HG03571 (cell line): Measurements from ENCODE around the gene INTS4.
"Not testable (repeated sequence)": the region's sequence is repeated elsewhere in the genome, so short reads cannot be mapped to it uniquely, and the experiment has no call there.

Experiments
- ATAC-seq: cut with Tn5 transposase; IDR thresholded peaks from one replicate; pipeline ENCODE4 v1.9.1; 2021; ENCODE audit not compliant: unreplicated experiment

Gene INTS4

GRCh38 chr11:78022397-78023396 lies 28.2 kb upstream of the INTS4 start, which contains the start of gene KCTD14:
Gene KCTD14 (minus strand): TSS chr11:78023276. CDS start chr11:78023249, 27 bp downstream.
- ATAC-seq, result no peak

- no peak for ATAC-seq
These were observed 27.1 kb upstream of the INTS4 start for GRCh38 chr11:78021611-78022010.

DNA sequence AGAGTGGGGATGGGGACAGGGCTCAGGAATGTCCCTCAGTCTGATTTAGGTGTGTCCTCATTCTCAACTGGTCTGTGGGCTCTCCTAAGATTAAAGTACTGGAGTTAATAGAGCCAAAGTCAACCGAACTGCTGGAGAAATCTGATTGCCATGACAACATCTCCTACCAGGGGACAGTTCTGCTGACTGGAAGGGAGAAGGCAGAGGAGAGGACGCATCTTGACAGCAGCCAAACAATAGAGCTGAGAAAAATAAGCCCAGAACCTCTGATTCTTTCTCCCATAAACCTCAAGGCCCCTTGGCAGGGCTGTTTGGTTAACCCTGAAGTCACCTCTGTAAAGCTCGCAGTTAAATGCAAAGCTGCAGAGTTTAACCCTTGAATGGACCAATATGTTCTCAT lies 25.8 kb upstream of the INTS4 start:
- no peak for ATAC-seq

GRCh38 chr11:78019808-78020207 lies 25.3 kb upstream of the INTS4 start:
- no peak for ATAC-seq

GRCh38 chr11:78015878-78016277 lies 21.4 kb upstream of the INTS4 start:
- ATAC-seq, result no peak

- not testable (repeated sequence) for ATAC-seq
These were observed 20.6 kb upstream of the INTS4 start for GRCh38 chr11:78014937-78015520.

- ATAC-seq, result no peak
These were observed 16.8 kb upstream of the INTS4 start for GRCh38 chr11:78011301-78011700.

DNA sequence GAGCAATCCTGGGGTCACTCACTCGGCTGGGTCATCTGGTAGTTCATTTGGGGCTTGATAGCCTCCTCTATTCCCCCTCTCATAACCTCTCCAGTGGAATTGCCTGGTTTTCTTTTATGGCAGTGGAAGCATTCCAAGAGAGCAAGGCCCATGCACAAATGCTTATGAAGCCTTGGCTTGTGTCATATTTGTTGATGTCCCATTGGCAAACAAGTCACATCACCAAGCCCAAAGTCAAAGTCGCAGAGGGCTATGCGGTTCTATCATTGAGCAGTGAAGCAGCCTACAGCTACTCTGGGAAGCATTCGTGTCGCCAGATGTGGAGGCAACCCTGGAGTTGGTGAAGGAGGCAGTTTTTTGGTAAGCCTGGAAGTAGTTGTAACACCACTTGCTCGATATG lies 16.3 kb upstream of the INTS4 start:
- ATAC-seq, result no peak

DNA sequence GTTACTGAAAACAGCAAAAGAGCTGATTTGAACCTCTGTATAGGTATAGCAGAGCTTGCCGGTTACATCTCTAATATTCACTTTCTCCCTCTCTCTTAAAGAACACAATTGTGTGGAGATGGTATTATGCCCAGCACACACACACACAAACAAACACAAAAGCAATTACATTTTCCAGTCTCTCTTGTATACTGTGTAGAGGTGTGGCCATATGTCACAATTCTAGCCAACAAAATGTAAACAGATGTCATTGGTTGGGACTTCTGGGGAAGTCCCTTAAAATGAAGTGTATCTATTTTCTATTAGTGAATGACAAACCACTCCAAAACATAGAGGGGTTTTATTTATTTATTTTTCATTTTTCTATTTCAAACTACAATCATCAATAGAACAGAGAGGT lies 15.8 kb upstream of the INTS4 start:
- ATAC-seq, result no peak

DNA sequence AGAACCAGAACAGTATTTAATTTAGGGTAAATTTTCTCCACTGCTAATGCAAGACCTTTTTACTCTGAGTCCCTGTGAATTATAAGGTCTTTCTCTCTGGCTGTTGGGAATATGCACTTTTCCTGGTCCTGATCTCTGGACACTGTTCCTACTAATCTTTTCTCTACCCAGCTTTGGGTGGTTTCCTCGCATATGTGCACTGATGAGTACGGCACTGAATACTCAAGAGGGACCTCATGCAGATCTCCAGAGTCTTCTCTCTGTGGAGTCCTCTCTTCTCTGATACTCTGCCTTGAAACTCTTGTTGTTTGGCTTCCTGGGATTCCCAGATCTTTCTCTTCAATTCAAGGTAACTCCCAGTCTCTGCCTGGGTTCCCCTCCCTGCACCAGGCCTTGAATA lies 14.6 kb upstream of the INTS4 start:
- ATAC-seq, result no peak

- no peak for ATAC-seq
These were observed 5.7 kb upstream of the INTS4 start for GRCh38 chr11:78000193-78000592.

GRCh38 chr11:77999446-78000030 lies 5.1 kb upstream of the INTS4 start:
- ATAC-seq, result no peak

DNA sequence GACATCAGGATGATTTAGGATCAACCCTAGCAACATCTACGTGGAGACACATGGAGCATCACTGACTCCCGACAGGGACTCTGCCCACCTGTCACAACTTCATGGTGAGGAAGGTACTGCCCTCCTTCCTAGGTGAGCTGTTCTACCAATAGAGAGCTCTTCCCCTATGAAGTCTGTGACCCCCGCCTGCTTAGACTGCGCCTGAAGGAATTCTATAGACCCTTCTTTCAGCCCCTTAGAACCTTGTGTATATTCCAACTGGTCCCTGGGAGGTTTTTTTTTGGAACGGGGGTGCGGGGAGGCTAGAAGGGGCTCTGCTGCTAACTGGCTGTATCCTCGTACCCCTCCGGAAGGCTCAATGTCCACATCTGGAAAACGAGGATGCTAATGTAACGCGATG lies 566 bp downstream of the INTS4 start:
- no peak for ATAC-seq

GRCh38 chr11:77990981-77991380 lies 3.5 kb downstream of the INTS4 start:
- no peak for ATAC-seq

DNA sequence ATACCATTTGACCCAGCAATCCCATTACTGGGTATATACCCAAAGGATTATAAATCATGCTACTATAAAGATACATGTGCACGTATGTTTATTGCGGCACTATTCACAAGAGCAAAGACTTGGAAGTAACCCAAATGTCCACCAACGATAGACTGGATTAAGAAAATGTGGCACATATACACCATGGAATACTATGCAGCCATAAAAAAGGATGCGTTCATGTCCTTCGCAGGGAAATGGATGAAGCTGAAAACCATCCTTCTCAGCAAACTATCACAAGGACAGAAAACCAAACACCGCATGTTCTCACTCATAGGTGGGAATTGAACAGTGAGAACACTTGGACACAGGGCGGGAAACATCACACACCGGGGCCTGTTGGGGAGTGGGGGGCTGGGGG lies 8.0 kb downstream of the INTS4 start:
- ATAC-seq, result not testable (repeated sequence)

GRCh38 chr11:77981346-77981947 lies 13.0 kb downstream of the INTS4 start:
- no peak for ATAC-seq

DNA sequence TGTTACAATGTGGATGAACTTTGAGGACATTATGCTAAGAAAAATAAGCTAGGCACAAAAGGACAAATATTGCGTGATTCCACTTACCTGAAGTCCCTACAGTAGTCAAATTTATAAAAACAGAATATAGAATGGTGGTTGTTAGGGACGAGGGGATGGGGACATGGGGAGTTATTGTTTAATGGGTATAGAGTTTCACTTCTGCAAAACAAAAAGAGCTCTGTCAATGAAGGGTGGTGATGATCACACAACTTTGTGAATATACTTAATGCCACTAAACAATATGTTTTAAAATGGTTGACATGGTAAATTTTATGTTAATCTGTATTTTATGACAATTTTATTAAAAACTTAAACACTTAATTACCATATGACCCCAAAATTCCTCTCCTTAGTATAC lies 26.1 kb downstream of the INTS4 start:
- ATAC-seq, result peak; percentile 84

GRCh38 chr11:77967753-77968152 lies 26.7 kb downstream of the INTS4 start:
- ATAC-seq, result no peak

GRCh38 chr11:77967121-77967520 lies 27.3 kb downstream of the INTS4 start:
- ATAC-seq, result no peak

DNA sequence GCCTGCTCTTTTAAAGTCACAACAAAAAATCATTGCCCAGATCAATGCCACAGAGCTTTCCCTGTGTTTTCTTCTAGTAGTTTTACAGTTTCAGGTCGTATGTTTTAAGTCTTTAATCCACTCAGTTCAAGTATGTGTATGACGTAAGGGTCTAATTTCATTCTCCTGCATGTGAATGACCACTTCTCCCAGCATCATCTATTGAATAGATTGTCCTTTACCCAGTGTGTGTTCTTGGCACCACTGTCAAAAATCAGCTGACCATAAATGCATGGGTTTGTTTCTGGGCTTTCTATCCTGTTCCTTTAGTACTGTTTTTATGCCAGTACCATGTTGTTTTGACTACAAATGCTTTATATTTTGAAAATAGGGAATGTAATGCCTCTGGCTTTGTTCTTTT lies 28.1 kb downstream of the INTS4 start:
- ATAC-seq, result no peak

DNA sequence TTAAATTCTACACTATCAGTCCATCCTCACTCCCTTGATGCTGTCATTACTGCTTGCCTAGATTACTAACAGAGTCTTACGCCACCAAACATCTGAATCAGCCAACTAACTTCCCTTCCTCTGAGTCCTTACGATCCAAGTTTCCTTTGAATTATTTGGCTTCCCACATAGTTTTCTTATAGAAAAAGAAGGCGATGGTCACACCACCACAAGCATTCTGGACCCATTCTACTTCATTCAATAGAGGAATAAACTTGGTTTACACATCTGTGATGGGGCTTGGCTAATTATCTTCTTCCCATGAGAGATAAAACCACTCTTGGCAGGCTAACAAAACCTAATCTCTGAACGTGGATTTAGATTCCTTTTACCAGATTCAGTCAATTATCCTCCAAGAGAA lies 35.0 kb downstream of the INTS4 start:
- ATAC-seq, result no peak
